KOPT-K1 (cell line): ENCODE data around the gene KCNH2.

Experiments
- H3K27ac ChIP-seq: fragments of 200-600 bp; sonication (generic); 2 replicates; pipeline ENCODE4 v1.5.1; 2016; ENCODE audit warnings: antibody characterized with exemption, mild to moderate bottlenecking, low read depth, low read length; ENCODE audit not compliant: poor library complexity, severe bottlenecking
- H3K36me3 ChIP-seq: fragments of 200-600 bp; sonication (generic); 2 replicates; pipeline ENCODE4 v1.5.1; 2017; ENCODE audit warnings: antibody characterized with exemption, mild to moderate bottlenecking, low read length, moderate library complexity; ENCODE audit not compliant: insufficient read depth
- H3K9me3 ChIP-seq: fragments of 200-600 bp; sonication (generic); 2 replicates; pipeline ENCODE4 v1.5.1; 2017; ENCODE audit warnings: antibody characterized with exemption, low read length, mild to moderate bottlenecking; ENCODE audit not compliant: insufficient read depth, poor library complexity, severe bottlenecking

The KCNH2 gene

DNA sequence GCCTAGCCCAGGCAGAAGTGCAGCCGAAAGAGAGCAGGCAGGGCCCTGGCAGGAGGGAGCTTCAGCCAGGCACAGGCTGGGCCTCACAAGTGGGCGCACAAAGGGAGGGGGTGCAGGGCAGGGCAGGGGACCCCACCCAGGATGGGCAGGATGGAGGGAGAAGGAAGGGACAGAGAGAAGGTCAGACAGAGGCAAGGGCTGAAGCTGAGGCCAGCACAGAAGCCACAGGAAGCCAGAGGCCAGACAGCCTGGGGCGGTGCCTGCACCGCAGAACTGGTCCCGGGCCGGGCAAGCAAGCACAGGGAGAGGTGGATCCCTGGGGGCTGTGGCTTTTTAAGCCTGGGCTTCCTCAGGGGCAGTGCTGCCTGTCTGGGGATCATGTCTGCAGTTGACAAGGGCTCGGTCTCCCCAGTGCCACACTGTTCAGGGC, 29.4 kb upstream of the KCNH2 start:
- H3K27ac ChIP-seq, result peak overlapping the region; percentile 67
- no peaks in the 10 kb centered on the region for H3K36me3 ChIP-seq
- H3K9me3 ChIP-seq, result no peaks in the 10 kb centered on the region

DNA sequence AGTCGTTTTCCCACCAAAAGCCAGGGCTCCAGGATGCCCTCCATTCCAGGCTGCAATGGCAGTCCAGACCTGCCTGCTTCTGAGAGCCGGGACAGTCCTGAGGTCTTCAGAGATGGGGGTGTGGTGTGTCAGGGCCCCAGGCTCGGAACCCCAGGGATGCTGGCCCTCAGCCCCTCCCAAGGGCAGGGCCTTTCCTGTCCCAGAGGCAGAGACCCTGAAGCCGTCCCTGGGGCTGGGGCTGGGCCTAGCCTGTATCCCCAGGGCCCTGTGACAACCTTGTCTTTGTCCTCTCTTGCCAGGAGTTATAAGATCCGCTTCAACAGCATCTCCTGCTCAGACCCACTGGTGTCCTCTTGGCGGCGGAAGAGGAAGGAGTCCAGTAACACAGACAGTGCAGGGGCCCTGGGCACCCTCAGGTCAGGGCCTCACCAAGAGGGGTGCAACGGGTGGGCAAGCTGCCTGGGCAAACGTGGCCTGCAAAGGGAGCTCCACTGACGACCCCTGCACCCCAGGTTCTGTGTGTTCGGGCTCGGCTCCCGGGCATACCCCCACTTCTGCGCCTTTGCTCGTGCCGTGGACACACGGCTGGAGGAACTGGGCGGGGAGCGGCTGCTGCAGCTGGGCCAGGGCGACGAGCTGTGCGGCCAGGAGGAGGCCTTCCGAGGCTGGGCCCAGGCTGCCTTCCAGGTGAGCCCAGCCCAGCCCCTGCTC, 28.6 kb upstream of the KCNH2 start:
- H3K27ac ChIP-seq, result no peak overlapping the region
- no peaks in the 10 kb centered on the region for H3K9me3 ChIP-seq
- no peaks in the 10 kb centered on the region for H3K36me3 ChIP-seq

DNA sequence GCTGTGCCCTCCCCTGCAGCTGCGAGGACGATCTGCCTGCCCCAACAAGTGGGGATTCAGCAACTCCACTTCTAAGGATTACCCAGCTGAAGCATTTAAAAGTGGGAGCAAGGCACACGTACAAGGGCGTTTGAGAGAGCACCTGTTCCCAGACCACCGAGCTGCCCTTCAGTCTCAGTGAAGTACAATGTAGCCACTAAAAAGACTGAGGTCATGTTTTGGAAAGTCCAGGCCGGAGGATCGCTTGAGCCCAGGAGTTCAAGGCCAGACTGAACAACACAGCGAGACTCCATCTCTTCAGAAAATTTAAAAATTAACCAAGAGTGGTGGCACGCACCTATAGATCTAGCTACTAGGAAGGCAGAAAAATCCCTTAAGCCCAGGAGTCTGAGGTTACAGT, 27.4 kb upstream of the KCNH2 start:
- no peak overlapping the region for H3K27ac ChIP-seq

DNA sequence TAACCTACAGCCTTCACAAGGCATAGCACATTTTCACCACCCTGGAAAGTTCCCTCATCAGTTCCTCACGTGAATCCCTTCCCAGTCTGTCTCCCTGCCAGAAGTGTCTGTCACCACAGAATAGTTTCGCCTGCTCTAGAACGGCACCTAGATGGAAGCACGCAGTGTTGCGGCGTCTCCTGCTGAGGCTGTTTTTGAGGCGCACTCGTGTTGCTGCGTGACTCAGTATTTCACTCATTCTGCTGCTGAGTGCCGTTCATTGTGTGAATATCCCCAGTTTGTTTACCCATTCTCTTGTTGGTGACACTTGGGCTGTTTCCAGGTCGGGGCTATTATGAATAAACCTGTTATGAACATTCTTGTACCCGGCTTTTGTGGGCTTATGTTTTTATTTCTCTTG, 25.5 kb upstream of the KCNH2 start:
- no peaks in the 10 kb centered on the region for H3K9me3 ChIP-seq
- H3K36me3 ChIP-seq, result no peaks in the 10 kb centered on the region
- H3K27ac ChIP-seq, result no peak overlapping the region

More for the DNA sequence above, 27.4 kb upstream of the KCNH2 start:
- Histone ChIP-seq H3K9me3 (no peaks in the 10 kb centered on the region), H3K36me3 (no peaks in the 10 kb centered on the region)

DNA sequence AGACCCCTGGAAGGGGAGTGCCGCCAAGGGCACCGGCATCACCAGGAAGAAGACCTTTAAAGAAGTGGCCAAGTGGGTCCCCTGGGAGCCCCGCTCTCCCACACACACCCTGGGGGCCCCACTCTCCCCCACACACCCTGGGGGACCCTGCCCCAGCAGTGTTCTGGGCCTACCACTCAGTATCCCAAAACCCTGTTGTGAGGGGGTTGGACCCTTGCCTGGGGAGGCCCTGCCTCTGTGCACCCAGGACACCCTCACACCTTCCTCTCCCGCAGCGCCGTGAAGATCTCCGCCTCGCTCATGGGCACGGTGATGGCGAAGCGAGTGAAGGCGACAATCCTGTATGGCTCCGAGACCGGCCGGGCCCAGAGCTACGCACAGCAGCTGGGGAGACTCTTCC, 23.4 kb upstream of the KCNH2 start:
- no peak overlapping the region for H3K27ac ChIP-seq
- H3K9me3 ChIP-seq, result no peaks in the 10 kb centered on the region
- H3K36me3 ChIP-seq, result no peaks in the 10 kb centered on the region

DNA sequence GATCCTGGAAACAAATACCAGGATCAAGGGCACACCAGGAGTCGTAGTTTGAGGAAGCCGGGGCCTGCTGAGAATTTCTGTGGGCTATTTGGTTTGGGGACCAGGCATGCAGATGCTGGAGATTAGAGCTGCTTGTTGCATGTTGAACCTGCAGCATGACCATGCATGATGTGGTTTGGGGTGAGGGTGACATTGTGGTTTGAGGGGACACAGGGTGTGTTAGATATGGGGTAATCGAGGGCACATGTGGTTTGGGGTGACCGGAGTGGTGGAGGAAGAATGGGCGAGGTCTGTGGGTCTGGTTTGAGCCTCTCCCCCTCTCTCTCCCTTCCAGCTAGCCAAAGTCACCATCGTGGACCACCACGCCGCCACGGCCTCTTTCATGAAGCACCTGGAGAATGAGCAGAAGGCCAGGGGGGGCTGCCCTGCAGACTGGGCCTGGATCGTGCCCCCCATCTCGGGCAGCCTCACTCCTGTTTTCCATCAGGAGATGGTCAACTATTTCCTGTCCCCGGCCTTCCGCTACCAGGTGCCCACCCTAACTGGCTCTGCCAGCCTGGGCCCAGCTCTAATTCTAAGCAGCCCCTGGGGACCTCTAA, 22.9 kb upstream of the KCNH2 start:
- no peaks in the 10 kb centered on the region for H3K36me3 ChIP-seq
- H3K9me3 ChIP-seq, result no peaks in the 10 kb centered on the region
- no peak overlapping the region for H3K27ac ChIP-seq

DNA sequence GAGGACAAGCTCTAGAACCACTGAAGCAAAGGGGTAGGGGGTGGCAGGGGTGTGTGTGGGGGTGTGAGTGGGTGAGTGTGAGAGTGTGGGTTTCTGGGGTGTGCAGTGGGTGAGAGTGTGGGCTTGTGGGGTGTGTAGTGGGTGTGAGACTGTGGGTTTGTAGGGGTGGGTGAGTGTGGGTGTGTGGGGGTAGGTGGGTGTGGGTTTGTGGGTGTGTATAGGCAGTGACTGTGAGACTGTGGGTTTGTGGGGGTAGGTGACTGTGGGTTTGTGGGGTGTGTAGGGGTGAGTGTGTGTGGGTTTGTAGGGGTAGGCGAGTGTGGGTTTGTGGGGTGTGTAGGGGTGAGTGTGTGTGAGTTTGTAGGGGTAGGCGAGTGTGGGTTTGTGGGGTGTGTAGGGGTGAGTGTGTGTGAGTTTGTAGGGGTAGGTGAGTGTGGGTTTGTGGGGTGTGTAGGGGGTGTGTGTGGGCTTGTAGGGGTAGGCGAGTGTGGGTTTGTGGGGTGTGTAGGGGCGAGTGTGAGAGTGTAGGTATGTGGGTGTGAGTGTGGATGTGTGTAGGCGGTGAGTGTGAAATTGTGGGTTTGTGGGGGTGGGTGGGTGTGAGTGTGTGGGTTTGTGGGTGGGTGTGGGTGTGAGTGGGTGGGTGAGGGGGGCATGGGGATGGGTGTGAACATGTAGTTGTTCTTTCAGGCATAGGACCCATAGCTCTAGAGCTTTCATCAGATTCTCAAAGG, 21.5 kb upstream of the KCNH2 start:
- H3K36me3 ChIP-seq, result no peaks in the 10 kb centered on the region
- no peak overlapping the region for H3K27ac ChIP-seq
- no peaks in the 10 kb centered on the region for H3K9me3 ChIP-seq

DNA sequence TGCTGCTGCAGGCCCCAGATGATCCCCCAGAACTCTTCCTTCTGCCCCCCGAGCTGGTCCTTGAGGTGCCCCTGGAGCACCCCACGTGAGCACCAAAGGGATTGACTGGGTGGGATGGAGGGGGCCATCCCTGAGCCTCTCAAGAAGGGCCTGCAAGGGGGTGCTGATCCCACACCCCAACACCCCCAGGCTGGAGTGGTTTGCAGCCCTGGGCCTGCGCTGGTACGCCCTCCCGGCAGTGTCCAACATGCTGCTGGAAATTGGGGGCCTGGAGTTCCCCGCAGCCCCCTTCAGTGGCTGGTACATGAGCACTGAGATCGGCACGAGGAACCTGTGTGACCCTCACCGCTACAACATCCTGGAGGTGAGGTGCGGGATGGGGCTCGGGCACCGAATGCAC, 20.9 kb upstream of the KCNH2 start:
- H3K27ac ChIP-seq, result no peak overlapping the region
- H3K36me3 ChIP-seq, result no peaks in the 10 kb centered on the region
- H3K9me3 ChIP-seq, result no peaks in the 10 kb centered on the region

DNA sequence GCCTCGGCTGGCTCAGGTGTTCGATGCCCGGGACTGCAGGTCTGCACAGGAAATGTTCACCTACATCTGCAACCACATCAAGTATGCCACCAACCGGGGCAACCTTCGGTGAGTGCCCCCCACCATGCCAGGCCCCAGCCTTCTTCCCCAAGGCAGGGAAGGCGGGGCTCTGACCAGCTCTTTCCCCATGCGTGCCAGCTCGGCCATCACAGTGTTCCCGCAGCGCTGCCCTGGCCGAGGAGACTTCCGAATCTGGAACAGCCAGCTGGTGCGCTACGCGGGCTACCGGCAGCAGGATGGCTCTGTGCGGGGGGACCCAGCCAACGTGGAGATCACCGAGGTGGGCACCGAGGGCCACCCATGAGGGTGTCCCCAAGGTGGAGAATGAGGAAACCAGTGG, 20.2 kb upstream of the KCNH2 start:
- Histone ChIP-seq H3K36me3 (no peaks in the 10 kb centered on the region), H3K27ac (no peak overlapping the region), H3K9me3 (no peaks in the 10 kb centered on the region)

DNA sequence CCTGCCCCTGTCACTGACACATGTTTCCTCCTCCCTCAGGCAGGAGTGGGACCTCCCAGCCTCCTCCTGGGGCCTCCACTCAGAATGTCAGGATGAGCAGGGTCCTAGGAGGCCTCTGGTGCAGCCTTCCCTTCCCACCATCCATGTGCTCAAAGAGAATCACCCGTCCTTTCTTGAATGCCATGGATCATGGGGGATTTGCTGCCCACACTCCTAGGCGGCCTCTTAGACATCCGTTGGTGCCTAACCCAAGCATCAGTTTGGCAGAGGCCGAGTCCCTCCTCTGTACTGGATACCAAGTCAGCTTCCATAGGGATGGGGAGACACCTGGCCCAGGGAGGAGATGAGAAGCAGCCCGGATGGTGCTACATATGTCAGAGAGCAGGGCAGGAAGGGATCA, 19.7 kb upstream of the KCNH2 start:
- Histone ChIP-seq H3K36me3 (no peaks in the 10 kb centered on the region), H3K27ac (no peak overlapping the region), H3K9me3 (no peaks in the 10 kb centered on the region)

DNA sequence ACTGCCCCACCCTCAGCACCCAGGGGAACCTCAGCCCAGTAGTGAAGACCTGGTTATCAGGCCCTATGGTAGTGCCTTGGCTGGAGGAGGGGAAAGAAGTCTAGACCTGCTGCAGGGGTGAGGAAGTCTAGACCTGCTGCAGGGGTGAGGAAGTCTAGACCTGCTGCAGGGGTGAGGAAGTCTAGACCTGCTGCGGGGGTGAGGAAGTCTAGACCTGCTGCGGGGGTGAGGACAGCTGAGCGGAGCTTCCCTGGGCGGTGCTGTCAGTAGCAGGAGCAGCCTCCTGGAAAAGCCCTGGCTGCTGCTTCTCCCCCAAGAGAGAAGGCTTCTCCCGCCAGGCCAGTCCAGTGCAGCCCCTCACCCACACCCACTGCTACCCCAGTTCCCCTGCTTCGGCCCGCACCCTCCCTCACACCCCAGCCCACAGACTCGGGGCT, 19.0 kb upstream of the KCNH2 start:
- no peaks in the 10 kb centered on the region for H3K36me3 ChIP-seq
- no peak overlapping the region for H3K27ac ChIP-seq
- no peaks in the 10 kb centered on the region for H3K9me3 ChIP-seq

DNA sequence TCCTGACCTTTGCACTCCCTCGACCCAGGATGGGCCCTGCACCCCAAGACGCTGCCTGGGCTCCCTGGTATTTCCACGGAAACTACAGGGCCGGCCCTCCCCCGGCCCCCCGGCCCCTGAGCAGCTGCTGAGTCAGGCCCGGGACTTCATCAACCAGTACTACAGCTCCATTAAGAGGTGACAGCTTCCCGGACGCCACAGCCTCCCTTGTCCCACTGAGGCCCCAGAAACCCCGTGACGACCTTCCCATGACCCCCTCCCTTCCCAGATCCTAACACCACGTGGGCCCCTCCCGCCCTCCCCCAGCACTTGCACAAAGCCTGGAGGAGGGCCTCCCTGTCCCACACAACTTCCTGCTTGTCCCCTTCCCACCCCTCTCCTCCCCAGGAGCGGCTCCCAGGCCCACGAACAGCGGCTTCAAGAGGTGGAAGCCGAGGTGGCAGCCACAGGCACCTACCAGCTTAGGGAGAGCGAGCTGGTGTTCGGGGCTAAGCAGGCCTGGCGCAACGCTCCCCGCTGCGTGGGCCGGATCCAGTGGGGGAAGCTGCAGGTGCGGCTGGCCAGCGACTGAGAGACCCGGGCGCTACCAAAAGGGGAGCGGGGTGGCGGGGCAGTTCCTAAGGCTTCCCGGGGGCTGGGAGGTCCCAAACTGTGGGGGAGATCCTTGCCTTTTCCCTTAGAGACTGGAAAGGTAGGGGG, 18.4 kb upstream of the KCNH2 start:
- H3K36me3 ChIP-seq, result no peaks in the 10 kb centered on the region
- H3K9me3 ChIP-seq, result no peaks in the 10 kb centered on the region
- H3K27ac ChIP-seq, result no peak overlapping the region

DNA sequence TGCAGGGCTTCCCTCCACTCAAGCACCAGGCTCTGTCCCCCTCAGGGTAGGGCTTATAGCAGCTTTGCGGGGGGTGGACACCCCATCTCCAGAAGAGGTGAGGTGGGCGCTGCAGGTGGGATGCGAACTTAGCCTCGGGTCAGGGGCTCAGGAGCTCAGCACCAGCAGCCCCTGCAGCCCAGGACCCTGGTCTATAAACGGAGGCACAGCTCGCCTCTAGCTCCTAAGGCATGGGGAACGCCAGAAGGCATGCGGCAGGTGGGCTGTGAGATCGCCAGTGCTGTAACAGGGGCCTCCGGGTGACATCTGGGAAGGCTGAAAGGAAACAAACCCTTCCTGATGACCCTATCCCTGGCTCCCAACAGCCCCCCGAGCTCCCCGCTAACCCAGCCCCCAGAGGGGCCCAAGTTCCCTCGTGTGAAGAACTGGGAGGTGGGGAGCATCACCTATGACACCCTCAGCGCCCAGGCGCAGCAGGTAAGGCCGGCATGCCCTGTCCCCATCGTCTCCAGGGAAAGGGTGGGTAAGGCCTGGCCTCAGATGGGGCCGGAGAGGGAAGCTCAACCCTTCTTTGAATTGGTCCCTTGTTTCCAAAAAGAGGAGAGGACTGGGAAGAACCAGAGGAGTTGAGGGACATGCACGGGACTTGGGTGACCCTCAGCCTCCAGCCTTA, 16.9 kb upstream of the KCNH2 start:
- Histone ChIP-seq H3K9me3 (peaks cover 9% of the 10 kb centered on the region), H3K27ac (no peak overlapping the region), H3K36me3 (no peaks in the 10 kb centered on the region)

DNA sequence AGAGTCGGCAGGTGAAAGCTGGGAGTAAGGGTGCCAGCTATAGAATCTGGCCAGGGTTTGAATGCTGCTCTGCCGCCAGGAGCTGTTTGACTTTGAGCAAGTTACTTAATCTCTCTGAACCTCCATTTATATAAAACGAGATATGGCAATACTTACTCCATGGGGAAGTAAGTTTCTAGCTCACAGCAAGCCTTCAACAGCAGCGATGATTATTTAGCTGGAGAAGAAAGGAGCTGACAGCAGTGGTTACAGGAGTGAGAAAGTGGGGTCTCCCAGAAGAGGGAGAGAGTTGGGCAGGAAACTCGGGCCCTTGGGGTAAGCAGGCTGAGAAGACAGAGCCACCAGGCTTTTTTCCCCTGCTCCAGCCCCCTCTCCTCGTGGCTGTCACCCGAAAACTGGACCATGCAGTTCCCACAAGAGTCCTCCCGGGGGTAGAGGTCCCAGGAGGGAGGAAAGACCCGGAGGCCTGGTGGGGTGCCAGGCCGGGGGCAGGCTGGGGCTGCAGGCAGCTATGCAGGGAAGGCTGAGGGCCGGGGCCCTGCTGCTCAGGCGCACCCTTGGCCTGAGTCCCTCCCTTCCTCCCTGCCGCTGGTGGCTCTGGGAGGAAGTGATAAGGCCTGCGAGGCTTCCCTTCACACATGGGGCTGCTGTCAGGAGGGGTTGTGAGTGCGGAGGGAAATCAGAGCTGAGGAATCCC, 16.2 kb upstream of the KCNH2 start:
- Histone ChIP-seq H3K9me3 (peaks cover 9% of the 10 kb centered on the region), H3K36me3 (no peaks in the 10 kb centered on the region), H3K27ac (no peak overlapping the region)
